ENCODE measurements around the gene MAP2K3.

GRCh38 chr17:21246698-21247097, 37.8 kb upstream of the MAP2K3 start:
- no peak for TF ChIP-seq CTCF (conservative IDR thresholded peaks at IDR 0.05 in 1 of 2, IDR thresholded peaks at IDR 0.05 in 1 of 2; ENCODE audit: low read depth in 1 of 2, low read length in 2 of 2)
- no peak for TF ChIP-seq EZH2 (IDR thresholded peaks at IDR 0.05; ENCODE audit: low read length, missing control alignments)
